ENCODE data around the gene GLYATL2. TPM values are rescaled to one million over a fixed set of nuclear protein-coding genes. Genes with fewer than 3 reads are reported as not detected.

The GLYATL2 gene
- not detected for total RNA-seq

GRCh38 chr11:58844361-58845005 is at the start of gene GLYATL2:
TSS of gene GLYATL2 (minus strand) at chr11:58844704. CDS start at chr11:58839612, 5,092 bp downstream.
- H3K27ac Mint-ChIP-seq = no peak within 1 kb of the TSS
- no peaks in the 10 kb centered on the region for H3K9me3 Mint-ChIP-seq
- no peaks in the 10 kb centered on the region for H3K36me3 Mint-ChIP-seq (ENCODE audit: low read depth)
- H3K27me3 Mint-ChIP-seq = peaks cover 12% of the 10 kb centered on the region
- no peak within 1 kb of the TSS for H3K4me3 Mint-ChIP-seq
- H3K4me1 Mint-ChIP-seq = no peaks in the 10 kb centered on the region
- no peak for ATAC-seq (replicated peaks)

GRCh38 chr11:58893899-58894298 is 49.4 kb upstream of the GLYATL2 start:
- H3K4me3 Mint-ChIP-seq = no peak overlapping the region
- no peak for ATAC-seq (replicated peaks)
- no peaks in the 10 kb centered on the region for H3K4me1 Mint-ChIP-seq
- H3K9me3 Mint-ChIP-seq = no peaks in the 10 kb centered on the region
- no peaks in the 10 kb centered on the region for H3K36me3 Mint-ChIP-seq (ENCODE audit: low read depth)
- no peak overlapping the region for H3K27ac Mint-ChIP-seq
- H3K27me3 Mint-ChIP-seq = peaks cover 27% of the 10 kb centered on the region

- ATAC-seq (replicated peaks) = no peak
- Mint-ChIP-seq H3K27me3 (peaks cover 16% of the 10 kb centered on the region), H3K36me3 (ENCODE audit: low read depth) (no peaks in the 10 kb centered on the region), H3K4me3 (no peak overlapping the region), H3K4me1 (no peaks in the 10 kb centered on the region), H3K27ac (no peak overlapping the region), H3K9me3 (no peaks in the 10 kb centered on the region)
Observed at GRCh38 chr11:58888579-58888978, 44.1 kb upstream of the GLYATL2 start.

GRCh38 chr11:58887452-58887851 is 42.9 kb upstream of the GLYATL2 start:
- H3K9me3 Mint-ChIP-seq = no peaks in the 10 kb centered on the region
- H3K27me3 Mint-ChIP-seq = peaks cover 18% of the 10 kb centered on the region
- H3K4me3 Mint-ChIP-seq = no peak overlapping the region
- no peak for ATAC-seq (replicated peaks)
- H3K36me3 Mint-ChIP-seq (ENCODE audit: low read depth) = no peaks in the 10 kb centered on the region
- no peaks in the 10 kb centered on the region for H3K4me1 Mint-ChIP-seq
- H3K27ac Mint-ChIP-seq = no peak overlapping the region

DNA sequence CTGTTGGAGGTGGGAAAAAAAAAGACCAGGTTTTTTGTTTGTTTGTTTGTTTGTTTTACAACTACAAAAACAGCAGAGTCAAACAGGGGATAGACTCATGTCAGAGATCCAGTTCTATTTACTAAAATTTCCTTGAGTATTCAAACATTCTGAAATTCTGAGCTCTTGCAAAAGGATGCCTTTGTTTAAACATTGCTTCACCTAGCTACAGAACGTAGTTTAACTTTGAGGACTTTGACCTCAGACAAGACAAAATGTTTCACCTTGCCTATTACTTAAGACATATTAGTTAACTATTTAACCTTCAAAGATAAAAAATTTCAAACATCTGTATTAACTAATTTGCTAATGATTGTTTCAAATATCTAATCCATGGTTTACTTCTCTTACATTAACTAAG is 36.1 kb upstream of the GLYATL2 start:
- Mint-ChIP-seq H3K27ac (no peak overlapping the region), H3K4me3 (no peak overlapping the region), H3K4me1 (no peaks in the 10 kb centered on the region), H3K36me3 (ENCODE audit: low read depth) (no peaks in the 10 kb centered on the region), H3K9me3 (no peaks in the 10 kb centered on the region), H3K27me3 (peaks cover 37% of the 10 kb centered on the region)
- ATAC-seq (replicated peaks) = no peak

GRCh38 chr11:58880166-58880565 is 35.7 kb upstream of the GLYATL2 start:
- ATAC-seq (replicated peaks) = no peak
- Mint-ChIP-seq H3K4me3 (no peak overlapping the region), H3K4me1 (no peaks in the 10 kb centered on the region), H3K27ac (no peak overlapping the region), H3K36me3 (ENCODE audit: low read depth) (no peaks in the 10 kb centered on the region), H3K9me3 (no peaks in the 10 kb centered on the region), H3K27me3 (peaks cover 34% of the 10 kb centered on the region)

DNA sequence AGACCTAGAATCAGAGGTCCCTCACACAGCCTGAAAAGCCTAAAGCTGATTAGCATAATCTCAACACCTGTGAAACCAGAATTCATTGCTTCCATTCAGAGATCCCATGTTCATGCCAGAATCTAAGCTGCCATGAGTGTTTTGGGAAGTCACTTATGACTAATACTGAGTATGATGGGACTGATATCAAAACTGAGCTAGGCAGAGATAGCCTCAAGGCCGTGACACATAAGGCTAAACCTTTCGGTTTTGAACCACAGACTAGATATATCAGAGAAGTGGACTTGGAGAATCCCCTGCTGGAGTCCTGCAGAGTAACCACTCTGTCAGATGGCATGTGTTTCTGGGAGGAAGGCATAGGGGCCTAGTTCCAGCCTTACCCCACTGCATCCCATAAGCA is 23.1 kb upstream of the GLYATL2 start:
- H3K4me3 Mint-ChIP-seq = no peak overlapping the region
- H3K9me3 Mint-ChIP-seq = peaks cover under 1% of the 10 kb centered on the region
- H3K36me3 Mint-ChIP-seq (ENCODE audit: low read depth) = no peaks in the 10 kb centered on the region
- ATAC-seq (replicated peaks) = peak; percentile 46
- peaks cover 21% of the 10 kb centered on the region for H3K27me3 Mint-ChIP-seq
- no peak overlapping the region for H3K27ac Mint-ChIP-seq
- H3K4me1 Mint-ChIP-seq = no peaks in the 10 kb centered on the region

GRCh38 chr11:58866788-58867187 is 22.3 kb upstream of the GLYATL2 start:
- ATAC-seq (replicated peaks) = no peak
- Mint-ChIP-seq H3K27me3 (peaks cover 26% of the 10 kb centered on the region), H3K4me3 (no peak overlapping the region), H3K4me1 (no peaks in the 10 kb centered on the region), H3K9me3 (peaks cover 5% of the 10 kb centered on the region), H3K27ac (no peak overlapping the region), H3K36me3 (ENCODE audit: low read depth) (no peaks in the 10 kb centered on the region)

DNA sequence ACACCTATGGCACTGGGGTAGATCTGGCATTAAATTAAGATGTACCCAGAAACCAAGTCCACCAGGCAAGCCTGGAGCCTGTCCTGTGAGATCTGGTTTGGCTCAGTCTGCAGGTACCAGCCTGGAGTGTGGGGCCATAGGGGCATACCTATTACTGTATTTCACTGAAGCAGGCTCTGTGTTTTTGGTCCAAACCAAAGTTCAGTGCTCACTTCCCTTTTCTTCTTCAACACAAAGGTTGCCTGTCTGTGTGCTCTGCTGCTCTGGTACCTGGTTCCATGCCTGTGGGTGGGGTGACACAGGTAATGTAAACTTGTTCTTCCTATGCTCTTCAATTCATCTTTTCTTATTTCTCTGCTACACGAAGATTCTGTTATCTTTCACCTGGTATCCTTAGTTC is 19.8 kb upstream of the GLYATL2 start:
- ATAC-seq (replicated peaks) = no peak
- no peak overlapping the region for H3K27ac Mint-ChIP-seq
- peaks cover 5% of the 10 kb centered on the region for H3K9me3 Mint-ChIP-seq
- H3K36me3 Mint-ChIP-seq (ENCODE audit: low read depth) = no peaks in the 10 kb centered on the region
- no peak overlapping the region for H3K4me3 Mint-ChIP-seq
- no peaks in the 10 kb centered on the region for H3K4me1 Mint-ChIP-seq
- peaks cover 36% of the 10 kb centered on the region for H3K27me3 Mint-ChIP-seq

GRCh38 chr11:58863697-58864096 is 19.2 kb upstream of the GLYATL2 start:
- no peak overlapping the region for H3K27ac Mint-ChIP-seq
- no peaks in the 10 kb centered on the region for H3K4me1 Mint-ChIP-seq
- peaks cover 42% of the 10 kb centered on the region for H3K27me3 Mint-ChIP-seq
- no peak for ATAC-seq (replicated peaks)
- no peaks in the 10 kb centered on the region for H3K36me3 Mint-ChIP-seq (ENCODE audit: low read depth)
- peaks cover 5% of the 10 kb centered on the region for H3K9me3 Mint-ChIP-seq
- no peak overlapping the region for H3K4me3 Mint-ChIP-seq

GRCh38 chr11:58861533-58861932 is 17.0 kb upstream of the GLYATL2 start:
- Mint-ChIP-seq H3K27me3 (peaks cover 50% of the 10 kb centered on the region), H3K27ac (no peak overlapping the region), H3K9me3 (peaks cover 5% of the 10 kb centered on the region), H3K36me3 (ENCODE audit: low read depth) (no peaks in the 10 kb centered on the region), H3K4me3 (no peak overlapping the region), H3K4me1 (no peaks in the 10 kb centered on the region)
- no peak for ATAC-seq (replicated peaks)

DNA sequence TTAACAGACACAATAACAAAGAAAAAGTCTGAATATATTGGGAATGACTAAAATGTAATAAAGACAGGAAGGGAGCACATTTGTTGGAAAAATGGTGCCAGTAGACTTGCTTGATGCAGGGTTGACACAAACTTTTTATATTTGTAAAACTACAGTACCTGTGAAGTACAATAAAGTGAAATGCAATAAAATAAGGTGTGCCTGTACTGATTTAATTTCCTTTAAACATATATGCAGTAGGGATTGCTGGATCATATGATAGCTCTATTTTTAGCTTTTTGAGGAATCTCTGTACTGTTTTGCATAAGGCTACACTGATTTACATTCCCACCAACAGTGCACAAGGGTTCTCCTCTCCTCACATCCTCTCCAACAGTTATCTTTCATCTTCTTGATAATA is 12.3 kb upstream of the GLYATL2 start:
- Mint-ChIP-seq H3K4me3 (no peak overlapping the region), H3K27me3 (peaks cover 31% of the 10 kb centered on the region), H3K9me3 (no peaks in the 10 kb centered on the region), H3K4me1 (no peaks in the 10 kb centered on the region), H3K36me3 (ENCODE audit: low read depth) (no peaks in the 10 kb centered on the region), H3K27ac (no peak overlapping the region)
- no peak for ATAC-seq (replicated peaks)

- Mint-ChIP-seq H3K4me1 (no peaks in the 10 kb centered on the region), H3K27me3 (peaks cover 12% of the 10 kb centered on the region), H3K9me3 (no peaks in the 10 kb centered on the region), H3K36me3 (ENCODE audit: low read depth) (no peaks in the 10 kb centered on the region), H3K27ac (no peak overlapping the region), H3K4me3 (no peak overlapping the region)
- no peak for ATAC-seq (replicated peaks)
Observed at GRCh38 chr11:58845386-58845785, 882 bp upstream of the GLYATL2 start.

DNA sequence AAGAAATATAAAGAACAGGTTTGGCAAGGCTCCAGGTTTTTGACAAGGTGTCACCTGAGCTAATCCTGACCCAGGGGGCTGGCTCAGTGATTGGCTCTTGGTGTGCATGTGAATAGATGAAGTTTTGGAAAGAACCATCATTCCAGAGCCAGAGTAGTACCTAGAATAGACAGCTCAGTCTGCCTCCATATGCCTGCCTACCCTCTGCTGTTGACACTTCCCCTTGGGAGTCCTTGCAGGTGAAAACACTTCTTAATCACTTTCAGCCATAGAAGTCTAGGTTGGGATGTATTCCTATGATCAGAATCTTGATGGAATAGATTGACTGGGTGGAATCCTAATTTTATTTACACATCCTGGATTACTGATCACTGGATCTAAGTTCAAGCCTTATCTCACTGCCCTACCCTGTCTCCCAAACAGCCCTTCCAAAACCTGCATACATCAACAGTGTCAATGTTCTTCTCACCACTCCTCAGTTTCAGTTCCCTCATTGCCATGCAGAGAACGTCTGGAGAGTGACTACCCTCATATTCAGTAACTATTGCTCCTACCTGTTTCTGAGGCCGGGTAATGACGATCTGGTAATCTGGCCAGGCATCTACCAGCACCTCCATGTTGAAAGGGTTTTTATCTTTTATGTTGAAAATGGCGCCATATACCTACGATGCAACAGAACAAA is 6.7 kb downstream of the GLYATL2 start:
- Mint-ChIP-seq H3K36me3 (ENCODE audit: low read depth) (no peaks in the 10 kb centered on the region), H3K27me3 (peaks cover 29% of the 10 kb centered on the region), H3K27ac (no peak overlapping the region), H3K9me3 (no peaks in the 10 kb centered on the region), H3K4me1 (no peaks in the 10 kb centered on the region), H3K4me3 (no peak overlapping the region)
- ATAC-seq (replicated peaks) = no peak

- H3K9me3 Mint-ChIP-seq = no peaks in the 10 kb centered on the region
- ATAC-seq (replicated peaks) = no peak
- no peak overlapping the region for H3K27ac Mint-ChIP-seq
- H3K27me3 Mint-ChIP-seq = peaks cover 22% of the 10 kb centered on the region
- H3K4me1 Mint-ChIP-seq = no peaks in the 10 kb centered on the region
- no peak overlapping the region for H3K4me3 Mint-ChIP-seq
- H3K36me3 Mint-ChIP-seq (ENCODE audit: low read depth) = no peaks in the 10 kb centered on the region
Observed at GRCh38 chr11:58832056-58832645, 12.4 kb downstream of the GLYATL2 start.

All from activated T-helper 17 cell treated with anti-CD3 and anti-CD28 coated beads, Interleukin-2, amount 50 U/mL, for 72 hours (primary cell).